HG02840 (cell line): Measurements from ENCODE around the gene GPATCH3.
"Not testable (repeated sequence)": the region's sequence is repeated elsewhere in the genome, so short reads cannot be mapped to it uniquely, and the experiment has no call there.

Source experiments
- ATAC-seq: cut with Tn5 transposase; IDR thresholded peaks from one replicate; pipeline ENCODE4 v1.9.1; 2021; ENCODE audit warnings: mild to moderate bottlenecking, moderate library complexity, moderate number of reproducible peaks; ENCODE audit not compliant: unreplicated experiment, low FRiP score

GPATCH3 gene

DNA sequence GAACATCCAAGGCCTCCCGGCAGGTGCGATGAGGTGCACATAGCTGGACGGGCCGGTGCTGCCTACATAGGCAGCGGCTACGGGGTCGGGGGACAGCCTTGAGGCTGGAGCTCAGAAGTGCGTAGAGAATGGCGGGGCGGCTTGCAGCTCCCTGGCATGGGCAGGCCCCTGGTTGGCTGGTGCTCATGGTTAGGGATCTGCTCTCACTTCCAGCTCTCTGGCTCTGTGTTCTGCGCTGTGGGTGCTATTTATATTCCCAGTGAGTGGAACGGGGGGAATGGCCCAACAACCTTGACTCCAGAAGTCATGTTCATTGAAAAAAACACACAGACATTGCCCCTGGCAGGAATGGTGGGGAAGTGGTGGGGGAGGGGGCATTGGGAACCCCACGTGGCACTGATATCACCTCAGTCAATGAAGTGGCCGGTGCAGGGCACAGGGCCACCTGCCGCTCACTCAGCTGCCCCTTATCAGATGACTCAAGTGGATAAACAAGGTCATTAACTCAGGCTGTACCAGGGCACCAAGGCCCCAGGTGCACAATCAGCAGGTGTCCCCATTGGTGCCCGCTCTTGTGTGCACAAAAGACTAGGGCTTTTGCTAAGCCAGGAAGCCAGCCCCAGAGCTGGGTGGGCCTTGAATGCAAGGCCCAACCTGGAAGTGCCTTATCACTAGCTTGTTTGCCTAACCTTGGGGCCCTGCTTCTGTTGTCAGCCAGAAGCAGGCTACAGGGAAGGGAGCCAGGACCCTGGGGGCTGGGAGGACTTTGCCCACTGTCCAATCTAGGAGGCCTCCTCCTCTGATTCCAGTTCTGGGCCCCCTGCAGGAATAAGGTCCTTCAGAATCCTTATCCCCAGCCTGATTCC is 13.7 kb upstream of the GPATCH3 start, which contains the start of gene NR0B2:
Gene NR0B2, minus strand, starts transcription at position 222 of the 866 bp plus-strand sequence. Its CDS starts 35 bp downstream, at position 187.
- no peak for ATAC-seq

DNA sequence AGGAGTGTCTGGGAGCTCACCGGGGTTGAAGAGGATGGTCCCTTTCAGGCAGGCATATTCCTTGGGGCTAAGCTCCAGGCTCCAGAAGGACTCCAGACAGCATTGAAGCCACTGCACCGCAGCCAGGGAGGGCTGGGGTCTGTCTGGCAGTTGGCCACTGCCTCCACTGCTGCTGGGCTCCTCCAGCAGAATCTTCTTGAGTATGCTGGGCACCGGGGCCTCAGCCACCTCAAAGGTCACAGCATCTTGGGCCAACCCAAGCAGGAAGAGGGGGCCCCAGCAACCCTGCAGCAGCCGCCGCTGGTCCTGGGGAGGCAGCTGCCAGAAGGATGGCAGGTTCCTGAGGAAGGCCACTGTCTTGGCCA is 13.1 kb upstream of the GPATCH3 start:
- ATAC-seq, result no peak

DNA sequence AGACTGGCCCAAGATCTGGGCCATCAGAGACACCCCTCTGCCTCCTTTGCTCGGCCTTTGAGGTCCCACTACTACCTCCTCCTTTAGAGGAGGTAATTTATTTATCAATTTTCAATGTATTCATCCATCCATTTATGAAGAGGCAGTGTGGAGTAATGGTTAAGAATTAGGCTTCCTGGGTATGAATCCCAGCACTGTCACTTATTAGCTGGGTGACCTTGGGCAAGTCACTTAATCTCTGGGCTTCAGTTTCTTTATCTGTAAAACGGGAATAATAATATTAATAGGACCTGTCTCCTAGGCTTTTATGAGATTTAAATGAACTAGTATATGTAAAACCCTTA is 11.9 kb upstream of the GPATCH3 start:
- ATAC-seq, result no peak

DNA sequence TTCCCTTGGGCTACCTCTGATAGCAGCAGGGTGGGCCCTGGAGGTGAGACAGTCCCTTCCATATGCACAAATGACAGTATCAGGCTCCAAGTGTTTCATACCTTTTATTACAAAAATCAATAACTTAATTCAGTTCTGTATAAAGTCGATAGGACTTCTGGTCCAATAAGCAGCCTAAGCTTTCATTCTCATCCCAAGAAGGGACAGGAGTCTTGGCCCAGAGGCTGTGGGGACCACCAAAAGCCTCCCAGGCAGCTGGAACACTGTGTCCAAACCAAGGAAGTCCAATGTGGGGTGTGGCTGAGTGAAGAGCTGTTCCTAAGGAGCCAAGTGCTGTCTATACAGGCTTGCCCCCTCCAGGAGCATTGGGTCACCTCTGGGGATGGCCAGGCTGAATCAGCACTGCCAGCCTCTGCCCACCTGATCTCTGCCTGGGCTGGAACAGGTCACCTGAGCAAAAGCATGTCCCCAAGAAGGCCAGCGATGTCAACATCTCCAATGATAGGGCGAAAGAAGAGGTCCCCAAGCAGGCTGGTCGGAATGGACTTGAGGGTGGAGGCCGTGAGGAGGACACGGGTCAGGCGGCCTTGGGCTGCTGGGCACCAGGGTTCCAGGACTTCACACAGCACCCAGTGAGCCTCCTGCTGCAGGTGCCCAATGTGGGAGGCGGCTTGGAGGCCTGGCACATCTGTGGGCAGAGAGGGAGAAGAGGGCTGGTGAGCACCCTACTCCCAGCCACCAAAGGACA is 11.3 kb upstream of the GPATCH3 start:
- ATAC-seq, result no peak

DNA sequence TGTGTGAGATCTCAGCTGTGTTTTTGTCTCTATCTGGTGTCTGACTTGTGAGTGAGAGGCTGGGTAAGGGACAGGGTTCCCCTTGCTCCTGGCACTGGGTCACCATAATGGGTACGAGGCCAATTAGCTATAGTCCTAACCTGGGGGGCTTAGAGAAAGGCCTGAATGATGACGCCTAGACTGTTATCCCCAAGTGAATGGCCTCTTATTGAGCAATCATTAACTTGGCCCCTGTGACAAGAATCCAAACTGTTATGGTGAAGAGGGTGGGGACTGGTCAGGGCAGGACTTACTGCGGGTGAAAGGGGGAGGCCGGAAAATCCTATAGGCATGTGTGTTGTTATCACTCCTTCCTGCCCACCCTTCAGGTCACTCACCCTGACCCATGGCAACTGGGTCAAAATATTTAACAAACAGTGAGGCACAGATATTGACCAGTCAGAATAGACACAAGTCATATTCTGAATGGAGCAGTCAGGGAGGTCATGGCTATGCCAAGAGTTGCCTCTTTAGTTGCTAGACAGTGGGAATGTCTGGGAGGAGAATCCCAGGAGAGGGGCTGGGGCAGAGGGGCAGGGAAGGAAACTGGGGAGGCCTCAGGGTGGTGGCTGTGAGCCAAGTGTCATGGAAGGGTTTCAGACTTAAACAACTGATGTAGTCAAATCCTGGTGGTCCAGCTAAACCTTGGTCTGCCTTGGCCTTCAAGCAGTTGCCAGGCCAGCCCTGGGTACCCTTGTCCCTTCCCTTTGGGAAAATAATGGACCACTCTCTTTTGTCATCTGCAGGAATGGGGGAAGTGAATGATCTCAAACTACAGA is 10.3 kb upstream of the GPATCH3 start:
- ATAC-seq, result no peak

DNA sequence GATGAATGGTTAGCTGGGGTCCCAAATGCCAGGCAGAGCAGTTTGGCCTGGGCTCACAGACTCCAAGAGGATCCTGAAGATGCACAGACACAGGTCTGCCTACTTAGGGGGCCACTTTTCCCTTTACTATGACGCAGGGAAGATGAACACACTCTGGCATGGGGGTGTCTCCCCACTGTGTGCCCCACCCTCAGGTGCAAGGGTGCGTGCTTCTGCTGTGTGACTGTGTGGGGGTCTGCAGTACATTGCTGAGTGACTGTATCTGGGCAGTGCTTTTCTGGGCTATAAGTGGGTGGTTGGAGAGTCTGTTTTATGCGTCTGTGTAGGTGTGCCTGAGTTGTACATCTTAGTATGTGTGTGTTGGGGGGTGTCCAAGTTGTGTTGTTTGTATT is 9.7 kb upstream of the GPATCH3 start:
- no peak for ATAC-seq

DNA sequence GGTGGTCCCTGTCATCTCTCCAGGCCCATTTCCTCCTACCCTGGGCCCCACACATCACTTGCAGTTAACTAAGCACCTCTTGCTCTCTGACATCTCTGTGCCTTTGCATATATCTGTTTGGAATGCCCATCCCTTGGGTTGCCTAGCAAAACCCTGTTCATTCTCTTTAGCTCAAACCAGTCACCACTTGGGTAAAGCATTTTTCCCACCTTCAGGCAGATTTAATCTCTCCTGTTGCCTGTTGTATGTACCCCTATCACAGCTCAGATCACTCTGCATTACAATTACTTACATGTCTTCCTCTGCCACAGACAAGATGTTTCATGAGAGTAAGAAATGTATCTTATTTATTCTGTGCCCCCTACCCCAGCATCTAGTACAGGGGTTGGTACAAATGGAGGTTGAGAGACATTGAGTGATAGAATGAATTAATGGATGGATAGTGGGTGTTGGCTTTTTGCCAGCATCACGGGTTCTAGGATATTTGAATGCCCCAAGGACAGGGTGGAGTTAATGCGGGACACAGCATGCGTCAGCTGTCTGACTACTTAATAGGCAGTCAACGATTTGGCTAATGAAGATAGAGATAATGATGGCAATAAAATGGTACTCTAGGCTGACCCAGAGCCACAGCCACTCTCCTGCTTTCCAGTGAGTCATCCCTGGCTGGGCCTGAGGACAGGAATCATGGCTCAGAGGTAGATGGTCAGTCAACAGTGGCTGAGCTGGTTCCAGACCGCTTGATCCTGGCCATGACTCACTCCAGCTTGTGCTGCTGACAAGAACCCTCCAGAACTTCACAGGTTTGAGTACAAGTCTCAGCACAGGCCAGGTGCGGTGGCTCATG is 7.0 kb upstream of the GPATCH3 start:
- no peak for ATAC-seq

DNA sequence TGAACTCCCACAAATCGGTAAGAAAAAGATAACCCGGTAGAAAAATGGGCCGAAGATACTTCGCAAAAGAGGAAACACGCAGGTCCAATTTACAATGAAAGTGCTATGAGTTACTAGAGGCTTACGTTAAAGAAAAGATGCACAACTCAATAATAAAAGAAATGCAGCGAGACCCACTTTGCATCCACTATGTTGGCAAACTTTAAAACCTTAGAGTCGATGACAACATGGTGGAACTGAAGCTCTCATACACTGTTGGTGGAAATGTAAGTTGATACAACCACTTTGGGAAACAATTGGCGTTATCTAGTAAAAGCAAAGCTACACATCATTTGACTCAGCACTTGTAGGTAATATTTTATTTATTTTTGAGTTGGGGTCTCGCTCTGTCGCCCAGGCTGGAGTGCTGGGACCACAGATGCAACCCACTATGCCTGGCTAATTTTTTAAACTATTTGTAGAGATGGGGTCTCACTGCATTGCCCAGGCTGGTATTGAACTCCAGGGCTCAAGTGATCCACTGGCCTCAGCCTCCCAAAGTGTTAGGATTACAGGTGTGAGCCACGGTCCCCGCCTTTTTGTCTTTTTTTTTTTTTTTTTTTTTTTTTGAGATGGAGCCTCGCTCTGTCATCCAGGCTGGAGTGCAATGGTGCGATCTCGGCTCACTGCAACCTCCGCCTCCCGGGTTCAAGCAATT is 696 bp upstream of the GPATCH3 start:
- ATAC-seq, result no peak

DNA sequence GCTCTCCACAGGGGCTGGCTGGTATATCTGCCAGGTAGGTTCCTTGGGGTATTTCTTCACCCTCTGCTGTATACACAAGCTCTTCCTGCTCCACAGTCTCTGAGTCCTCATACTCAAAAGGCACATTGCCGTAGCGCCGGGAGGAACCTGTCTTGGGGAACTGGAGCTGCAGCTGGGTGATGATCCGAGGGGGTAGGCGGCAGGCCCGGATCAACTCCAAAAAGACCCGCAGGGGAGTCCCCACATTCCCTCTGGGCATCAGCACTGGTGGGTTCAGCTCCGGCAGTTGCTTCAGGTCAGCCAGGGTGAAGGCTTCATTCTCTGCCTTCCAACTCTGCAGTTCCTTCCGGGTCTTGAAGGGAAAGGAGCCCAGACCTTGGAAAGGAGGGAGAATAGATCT is 2.9 kb downstream of the GPATCH3 start:
- no peak for ATAC-seq

DNA sequence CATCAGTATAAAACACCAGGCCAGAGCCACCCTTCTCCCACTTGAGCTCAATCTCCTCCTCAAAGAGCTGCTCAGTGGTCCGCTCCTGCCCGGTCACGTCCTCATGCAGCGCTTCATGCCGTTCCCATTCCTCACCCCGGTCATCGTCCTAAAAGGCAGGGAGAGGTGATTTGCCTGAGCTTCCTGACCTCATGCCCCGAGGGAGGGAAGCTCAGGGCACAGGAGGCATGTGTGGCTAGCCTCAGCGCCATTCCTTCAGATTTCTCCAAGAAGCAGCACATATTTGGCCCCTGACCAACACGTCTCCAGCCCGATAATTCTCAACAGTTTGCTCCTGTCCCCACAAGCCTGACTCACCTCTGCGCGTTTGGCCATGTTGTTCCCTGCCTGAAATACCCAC is 6.0 kb downstream of the GPATCH3 start:
- ATAC-seq, result no peak

DNA sequence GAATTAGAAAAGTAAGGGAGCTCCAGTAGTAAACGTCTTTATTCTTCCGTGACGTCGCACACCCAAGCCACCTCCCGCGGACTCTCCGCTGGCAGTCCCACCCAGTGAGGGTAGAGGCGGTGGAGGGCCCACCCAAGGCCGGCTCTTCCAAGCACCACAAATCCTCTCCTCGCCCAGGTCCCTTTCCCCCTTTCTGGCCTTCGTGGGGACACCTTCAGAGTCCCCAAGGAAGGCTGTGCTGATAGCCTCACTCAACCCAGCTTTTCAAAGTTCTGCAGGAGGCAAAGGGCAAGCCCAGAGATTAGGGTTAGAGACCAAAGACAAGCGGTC is 9.8 kb downstream of the GPATCH3 start:
- ATAC-seq, result peak; percentile 22

DNA sequence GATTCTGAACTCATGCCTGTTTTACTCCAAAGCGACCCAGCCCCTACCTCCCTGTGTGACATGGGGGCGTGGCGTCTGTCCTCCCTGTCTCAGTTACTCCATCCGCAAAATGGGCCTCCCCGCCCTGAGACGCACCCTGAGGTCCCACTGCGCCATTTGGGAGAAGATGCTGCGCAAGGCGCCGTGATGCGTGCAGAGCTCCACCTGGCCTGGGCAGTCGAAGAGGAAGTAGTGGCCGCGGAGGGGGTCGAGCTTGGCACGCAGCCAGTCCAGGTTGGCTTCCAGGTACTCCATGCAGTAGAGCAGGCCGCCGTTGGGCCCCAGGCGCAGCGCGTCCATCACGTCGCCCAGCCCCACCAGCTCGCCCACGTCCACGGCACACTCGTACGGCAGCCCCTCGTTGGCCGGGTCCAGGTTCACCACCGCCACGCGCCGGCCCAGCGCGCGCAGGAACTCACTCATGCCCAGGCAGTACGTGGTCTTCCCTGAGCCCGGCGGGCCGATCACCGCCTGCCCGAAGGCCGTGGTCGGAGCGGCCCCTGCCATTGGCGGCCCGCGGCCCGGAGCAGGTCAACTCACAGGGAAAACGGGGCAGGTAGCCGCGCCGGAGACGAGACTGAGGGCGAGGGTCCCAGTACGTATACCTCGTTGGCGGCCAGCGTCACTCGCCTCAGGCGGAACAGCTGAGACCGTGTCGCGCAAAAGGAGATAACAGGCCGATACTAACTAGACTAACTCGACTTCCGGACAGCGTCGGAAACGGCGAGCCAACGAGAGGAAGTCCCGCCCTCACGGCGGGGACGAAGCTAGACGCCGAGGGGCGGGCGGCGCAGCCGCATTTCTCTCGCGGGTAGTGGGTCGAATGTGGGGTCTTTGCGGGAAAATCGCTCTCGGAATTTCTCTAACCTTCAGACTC is 10.5 kb downstream of the GPATCH3 start, which contains the start of gene GPN2:
Gene GPN2, minus strand, starts transcription at position 733 of the 916 bp plus-strand sequence. Its CDS starts 187 bp downstream, at position 546.
- ATAC-seq, result peak; percentile 85

DNA sequence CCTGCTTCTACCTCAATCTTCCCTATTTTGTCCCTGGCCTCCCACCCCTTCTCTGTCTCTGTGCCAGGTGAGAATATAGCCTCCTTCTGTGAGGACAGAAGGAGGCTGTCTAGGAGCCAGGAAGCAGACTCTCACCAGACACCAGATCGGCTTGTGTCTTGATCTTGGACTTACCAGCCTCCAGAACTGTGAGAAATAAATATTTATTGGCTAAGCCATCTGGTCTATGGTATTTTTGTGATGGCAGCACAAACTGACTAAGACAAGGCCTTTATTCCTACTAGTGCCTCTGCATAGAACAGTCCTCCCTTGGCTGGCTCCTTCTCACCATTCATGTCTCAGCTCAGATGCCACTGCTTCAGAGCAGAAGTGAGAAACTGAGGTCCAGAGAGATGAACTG is 12.0 kb downstream of the GPATCH3 start:
- ATAC-seq, result no peak

DNA sequence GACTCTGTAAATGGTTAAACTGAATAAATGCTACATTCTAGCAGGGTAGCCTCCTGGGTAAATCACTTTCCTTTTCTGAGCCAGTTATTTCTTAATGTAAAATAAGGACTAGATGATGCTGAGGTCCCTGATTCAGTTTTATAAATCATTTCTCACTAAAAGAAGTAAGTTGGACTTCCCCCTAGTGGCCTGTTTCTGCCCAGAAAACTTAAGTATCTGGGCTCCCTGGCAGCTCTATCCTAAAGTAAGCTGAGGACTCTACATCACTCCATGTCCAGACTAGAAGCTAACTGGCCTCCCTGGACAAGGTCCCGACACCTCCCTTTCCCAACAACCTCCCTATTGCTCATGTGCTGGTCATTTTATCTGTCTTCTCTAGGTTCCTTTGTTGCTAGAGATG is 13.1 kb downstream of the GPATCH3 start:
- ATAC-seq, result no peak

DNA sequence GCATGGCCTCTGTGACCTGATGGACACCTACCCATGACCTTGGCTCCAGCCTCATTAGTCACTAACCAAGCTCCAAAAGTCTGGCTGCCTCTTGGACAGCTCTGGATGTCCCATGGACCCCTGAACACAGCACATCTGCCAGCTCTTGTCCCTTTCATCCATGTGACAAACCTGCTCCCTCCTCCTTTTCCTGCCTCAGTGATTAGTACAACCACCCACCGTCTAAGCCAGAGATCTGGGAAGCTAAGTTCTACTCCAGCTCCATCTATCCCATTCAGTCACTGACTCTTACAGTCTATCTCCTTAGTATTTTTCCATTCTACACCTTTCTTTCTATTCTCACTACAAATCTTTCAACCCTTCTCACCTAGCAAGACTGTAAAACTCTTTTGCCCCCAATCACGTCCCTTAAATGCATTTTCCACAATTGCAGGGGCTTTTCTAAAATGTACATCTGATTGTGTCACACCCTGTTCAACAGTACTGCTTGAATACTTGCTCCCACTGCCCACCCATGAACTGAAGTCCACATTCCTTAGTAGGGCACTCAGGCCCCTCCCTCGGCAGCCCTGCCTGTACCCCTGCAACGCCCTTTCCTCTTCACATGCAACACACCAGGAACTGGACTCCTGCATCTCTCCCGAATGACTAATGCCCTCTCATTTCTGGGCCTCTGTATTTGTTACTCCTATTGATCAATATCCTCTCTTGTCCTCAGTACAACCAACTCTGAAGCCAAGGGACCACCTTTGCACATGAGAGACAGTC is 17.4 kb downstream of the GPATCH3 start:
- no peak for ATAC-seq

DNA sequence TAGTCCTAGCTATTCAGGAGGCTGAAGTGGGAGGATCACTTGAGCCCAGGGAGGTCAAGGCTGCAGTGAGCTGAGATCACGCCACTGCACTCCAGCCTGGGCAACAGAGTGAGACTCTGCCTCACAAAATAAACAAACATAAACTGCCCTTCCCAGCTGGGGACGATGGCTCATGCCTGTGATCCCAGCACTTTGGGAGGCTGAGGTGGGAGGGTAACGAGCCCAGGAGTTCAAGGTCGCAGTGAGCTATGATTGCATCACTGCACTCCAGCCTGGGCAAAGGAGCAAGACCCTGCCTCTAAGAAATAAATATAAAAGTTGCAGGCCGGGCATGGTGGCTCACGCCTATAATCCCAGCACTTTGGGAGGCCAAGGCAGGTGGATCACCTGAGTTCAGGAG is 18.7 kb downstream of the GPATCH3 start:
- ATAC-seq, result not testable (repeated sequence)

DNA sequence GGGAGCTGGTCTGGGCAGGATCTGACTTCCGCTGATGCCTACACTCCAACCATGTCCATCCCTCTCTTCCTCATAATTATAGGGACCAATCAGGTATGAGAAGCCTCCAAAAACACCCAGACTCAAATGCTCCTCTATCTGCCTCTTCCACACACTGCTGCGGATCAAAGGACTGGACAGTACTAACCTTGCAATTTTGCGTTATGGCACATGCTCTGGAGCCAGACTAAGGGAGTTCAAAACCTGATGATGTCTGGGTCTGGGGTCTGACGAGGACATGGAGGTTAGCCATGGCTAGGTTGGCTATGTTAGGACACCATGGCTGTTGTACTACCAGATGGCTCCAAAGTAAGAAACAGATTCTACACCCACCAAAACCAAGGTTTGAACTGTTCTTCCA is 20.5 kb downstream of the GPATCH3 start:
- ATAC-seq, result no peak

DNA sequence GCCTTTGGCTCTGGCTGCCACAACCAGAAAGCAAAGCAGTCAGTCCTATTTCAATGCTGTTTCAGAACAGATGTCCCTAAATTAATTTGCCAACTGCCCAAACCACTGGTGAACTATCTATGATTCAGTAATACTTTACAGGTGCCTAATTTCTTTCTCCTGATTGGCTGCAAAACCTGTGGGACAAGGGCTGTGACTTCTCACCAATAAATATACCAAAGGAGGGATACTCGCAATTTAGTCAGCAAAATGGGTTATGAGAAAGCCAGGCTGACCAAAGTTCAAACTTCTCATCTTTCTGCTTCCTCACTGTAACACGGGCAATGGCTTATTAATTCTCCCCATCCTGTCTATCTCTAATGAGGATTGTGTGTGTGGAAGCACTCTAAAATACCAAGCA is 22.9 kb downstream of the GPATCH3 start:
- ATAC-seq, result no peak
